22Rv1 (cell line): ENCODE results near the gene CDKL1.

Source experiments
- CTCF ChIP-seq: fragments of 450-650 bp; IDR thresholded peaks from 2 replicates; pipeline ENCODE4 v1.5.1; 2017; ENCODE audit warnings: mild to moderate bottlenecking
- ZFX ChIP-seq: fragments of 450-650 bp; IDR thresholded peaks from 2 replicates; pipeline ENCODE4 v1.6.1; 2017; ENCODE audit warnings: antibody characterized with exemption, borderline replicate concordance

DNA sequence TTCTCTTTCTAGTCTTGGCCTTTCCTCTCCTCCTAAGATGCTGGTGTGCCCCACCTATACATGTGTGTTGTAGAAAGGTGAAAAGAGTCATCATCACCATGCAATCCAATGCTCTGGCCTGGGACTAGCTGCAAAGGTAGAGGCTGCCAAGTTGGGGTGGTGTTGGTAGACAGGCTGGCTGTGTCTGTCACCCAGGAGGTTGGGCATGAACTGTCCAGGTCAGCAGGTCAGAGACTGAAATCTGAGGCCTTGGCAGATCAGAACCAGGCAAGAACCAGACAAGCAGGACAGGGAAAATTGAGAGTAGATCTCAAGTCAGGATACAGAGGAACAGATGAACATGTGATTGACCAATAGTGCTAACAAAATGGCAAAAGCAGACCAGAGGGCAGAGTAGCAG, 110.8 kb downstream of the CDKL1 start:
- TF ChIP-seq ZFX (no peak), CTCF (no peak)
